Fibroblast of lung (primary cell): ENCODE results near the gene GLIPR2.

Experiments
- EZH2 ChIP-seq: IDR thresholded peaks from 2 replicates; pipeline ENCODE4 v1.5.1; 2012; ENCODE audit warnings: low read length, control low read depth, mild to moderate bottlenecking; ENCODE audit errors: missing control alignments
- TF ChIP-seq, protein P1 (sequence below), 2 donors: IDR thresholded peaks in 1 of 2; conservative IDR thresholded peaks in 1 of 2; 1 replicate in 1 of 2; 2 replicates in 1 of 2; pipeline ENCODE4 v1.5.1; 2011 to 2012; ENCODE audit warnings: low read length in 2 of 2, control low read depth in 1 of 2, inconsistent platforms in 1 of 2, low read depth in 1 of 2, mild to moderate bottlenecking in 1 of 2

DNA sequence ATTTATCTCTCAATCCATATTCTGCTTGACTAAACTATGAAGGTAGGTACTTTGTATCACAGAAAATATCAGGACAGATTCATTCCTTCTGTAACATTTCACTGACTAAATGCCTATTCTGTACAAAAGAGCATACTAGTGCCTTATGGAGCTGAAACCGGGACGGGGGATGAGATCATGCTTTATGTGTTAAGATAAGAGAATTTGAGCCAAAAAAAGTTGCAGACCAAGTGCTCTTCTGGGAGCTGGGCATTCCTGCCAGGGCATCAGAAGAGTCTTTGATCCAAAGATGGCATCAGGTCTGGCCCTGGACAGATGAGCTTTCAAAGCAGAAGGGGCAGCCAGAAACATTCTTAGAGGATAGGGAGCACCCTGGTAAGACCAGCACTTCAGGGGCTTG, 27.5 kb upstream of the GLIPR2 start:
- TF ChIP-seq, protein P1, sequence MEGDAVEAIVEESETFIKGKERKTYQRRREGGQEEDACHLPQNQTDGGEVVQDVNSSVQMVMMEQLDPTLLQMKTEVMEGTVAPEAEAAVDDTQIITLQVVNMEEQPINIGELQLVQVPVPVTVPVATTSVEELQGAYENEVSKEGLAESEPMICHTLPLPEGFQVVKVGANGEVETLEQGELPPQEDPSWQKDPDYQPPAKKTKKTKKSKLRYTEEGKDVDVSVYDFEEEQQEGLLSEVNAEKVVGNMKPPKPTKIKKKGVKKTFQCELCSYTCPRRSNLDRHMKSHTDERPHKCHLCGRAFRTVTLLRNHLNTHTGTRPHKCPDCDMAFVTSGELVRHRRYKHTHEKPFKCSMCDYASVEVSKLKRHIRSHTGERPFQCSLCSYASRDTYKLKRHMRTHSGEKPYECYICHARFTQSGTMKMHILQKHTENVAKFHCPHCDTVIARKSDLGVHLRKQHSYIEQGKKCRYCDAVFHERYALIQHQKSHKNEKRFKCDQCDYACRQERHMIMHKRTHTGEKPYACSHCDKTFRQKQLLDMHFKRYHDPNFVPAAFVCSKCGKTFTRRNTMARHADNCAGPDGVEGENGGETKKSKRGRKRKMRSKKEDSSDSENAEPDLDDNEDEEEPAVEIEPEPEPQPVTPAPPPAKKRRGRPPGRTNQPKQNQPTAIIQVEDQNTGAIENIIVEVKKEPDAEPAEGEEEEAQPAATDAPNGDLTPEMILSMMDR (conservative IDR thresholded peaks at IDR 0.05 in 1 of 2, IDR thresholded peaks at IDR 0.05 in 1 of 2; ENCODE audit: low read depth in 1 of 2, low read length in 2 of 2): no peak
- no peak for TF ChIP-seq EZH2
